Iris pigment epithelial cell (primary cell): ENCODE results near the gene GSTM2.
"Not testable (repeated sequence)": the region's sequence is repeated elsewhere in the genome, so short reads cannot be mapped to it uniquely, and the experiment has no call there.

ENCODE experiments used
- DNase-seq: peaks from one replicate; pipeline ENCODE4 v3.0.0-alpha.2; 2011; ENCODE audit warnings: low read depth

GSTM2 gene

DNA sequence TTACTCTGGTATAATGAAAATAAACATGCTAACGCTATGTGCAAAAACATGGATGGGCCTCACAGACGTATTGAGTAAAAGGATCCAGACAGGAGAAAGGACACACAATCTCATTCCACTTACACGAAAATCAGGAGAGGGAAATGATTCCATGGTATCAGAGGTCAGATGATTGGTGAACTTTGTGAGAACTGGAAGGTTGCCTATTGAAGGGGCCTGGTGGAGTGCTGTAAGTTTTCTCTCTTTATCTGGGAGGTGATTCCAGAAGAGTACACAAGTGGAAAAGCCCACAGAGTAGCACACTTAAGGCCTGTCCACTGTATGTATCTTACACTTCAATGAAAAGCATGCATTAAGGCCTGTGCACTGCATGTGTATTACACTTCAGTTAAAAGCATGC lies 9.6 kb downstream of the GSTM2 start:
- DNase-seq, result no peak

- DNase-seq, result not testable (repeated sequence)
These were observed 10.8 kb downstream of the GSTM2 start for GRCh38 chr1:109678637-109679036.

DNA sequence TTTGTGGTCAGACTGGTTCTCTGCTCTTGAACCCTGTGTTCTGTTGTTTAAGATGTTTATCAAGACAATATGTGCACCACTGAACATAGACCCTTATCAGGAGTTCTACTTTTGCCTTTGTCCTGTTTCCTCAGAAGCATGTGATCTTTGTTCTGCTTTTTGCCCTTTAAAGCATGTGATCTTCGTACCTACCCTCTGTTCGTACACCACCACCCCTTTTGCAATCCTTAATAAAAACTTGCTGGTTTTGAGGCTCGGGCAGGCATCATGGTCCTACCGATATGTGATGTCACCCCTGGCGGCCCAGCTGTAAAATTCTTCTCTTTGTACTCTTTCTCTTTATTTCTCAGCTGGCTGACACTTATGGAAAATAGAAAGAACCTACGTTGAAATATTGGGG lies 16.9 kb downstream of the GSTM2 start:
- DNase-seq, result not testable (repeated sequence)

DNA sequence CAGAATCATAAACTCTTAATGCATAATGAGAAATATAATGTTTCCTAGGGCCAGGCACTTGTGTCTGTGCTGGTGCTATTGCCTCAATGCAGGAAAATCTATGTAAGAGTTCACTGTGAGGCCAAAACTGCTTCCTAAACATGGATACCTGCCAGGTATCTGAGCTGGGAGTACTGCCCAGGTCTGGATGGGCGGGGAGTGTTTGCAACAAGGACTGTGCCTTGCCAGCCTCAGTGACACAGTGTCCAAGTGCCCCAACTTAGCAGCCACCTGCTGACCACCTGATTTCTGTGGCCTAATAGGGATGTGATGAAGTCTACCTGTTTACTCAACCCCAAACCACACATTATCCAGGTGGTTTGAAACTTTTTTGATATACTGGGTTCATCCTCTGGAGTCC lies 17.5 kb downstream of the GSTM2 start:
- not testable (repeated sequence) for DNase-seq

- not testable (repeated sequence) for DNase-seq
These were observed 18.0 kb downstream of the GSTM2 start for GRCh38 chr1:109685890-109686289.

DNA sequence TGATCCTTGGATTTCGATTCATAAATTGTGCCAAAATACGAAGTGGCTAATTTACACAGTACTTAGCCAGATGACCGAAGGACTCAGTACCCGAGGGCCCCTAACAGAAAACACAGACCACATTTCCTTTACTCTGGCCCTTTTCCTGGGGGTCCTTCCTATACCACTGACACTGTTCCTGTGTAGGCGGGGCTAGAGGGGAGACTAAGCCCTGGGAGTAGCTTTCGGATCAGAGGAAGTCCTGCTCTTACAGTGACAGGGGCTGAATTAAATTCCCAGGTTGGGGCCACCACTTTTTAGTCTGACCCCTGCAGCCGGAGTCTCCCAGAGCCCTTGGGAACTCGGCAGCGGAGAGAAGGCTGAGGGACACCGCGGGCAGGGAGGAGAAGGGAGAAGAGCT lies 19.3 kb downstream of the GSTM2 start:
- DNase-seq, result not testable (repeated sequence)

DNA sequence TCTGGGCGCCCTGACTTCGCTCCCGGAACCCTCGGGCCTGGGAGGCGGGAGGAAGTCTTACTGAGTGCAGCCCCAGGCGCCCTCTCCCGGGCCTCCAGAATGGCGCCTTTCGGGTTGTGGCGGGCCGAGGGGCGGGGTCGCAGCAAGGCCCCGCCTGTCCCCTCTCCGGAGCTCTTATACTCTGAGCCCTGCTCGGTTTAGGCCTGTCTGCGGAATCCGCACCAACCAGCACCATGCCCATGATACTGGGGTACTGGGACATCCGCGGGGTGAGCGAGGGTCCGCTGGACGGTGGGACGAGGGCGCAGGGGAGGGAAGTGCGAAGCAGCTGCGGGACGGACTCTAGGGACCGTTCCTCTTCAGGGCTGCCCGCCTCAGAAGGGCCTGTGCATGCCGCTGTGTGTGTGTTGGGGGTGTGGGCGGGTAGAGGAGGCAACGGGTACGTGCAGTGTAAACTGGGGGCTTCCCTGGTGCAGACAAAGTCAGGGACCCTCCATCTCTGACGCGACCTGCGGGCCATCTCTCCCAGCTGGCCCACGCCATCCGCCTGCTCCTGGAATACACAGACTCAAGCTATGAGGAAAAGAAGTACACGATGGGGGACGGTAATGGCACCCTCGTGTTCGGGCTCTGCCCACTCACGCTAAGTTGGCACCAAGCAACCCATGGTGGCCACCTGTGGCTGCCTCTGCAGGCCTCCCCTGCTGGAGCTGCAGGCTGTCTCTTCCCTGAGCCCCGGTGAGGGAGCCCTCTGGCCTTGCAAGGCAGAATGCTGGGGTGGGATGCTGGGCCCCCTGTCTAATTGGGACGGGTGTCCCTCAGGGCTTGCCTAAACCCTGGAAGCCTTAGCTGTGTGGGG lies 20.0 kb downstream of the GSTM2 start, which contains the start of gene GSTM1:
GSTM1 (plus strand) TSS at position 177 of the 859 bp plus-strand sequence; CDS start at position 234, 57 bp downstream.
- no peak for DNase-seq

- no peak for DNase-seq
These were observed 22.1 kb downstream of the GSTM2 start for GRCh38 chr1:109689844-109690405.

- DNase-seq, result no peak
These were observed 23.9 kb downstream of the GSTM2 start for GRCh38 chr1:109691759-109692158.

GRCh38 chr1:109694400-109694799 lies 26.5 kb downstream of the GSTM2 start:
- DNase-seq, result not testable (repeated sequence)

GRCh38 chr1:109695138-109695537 lies 27.3 kb downstream of the GSTM2 start:
- not testable (repeated sequence) for DNase-seq

DNA sequence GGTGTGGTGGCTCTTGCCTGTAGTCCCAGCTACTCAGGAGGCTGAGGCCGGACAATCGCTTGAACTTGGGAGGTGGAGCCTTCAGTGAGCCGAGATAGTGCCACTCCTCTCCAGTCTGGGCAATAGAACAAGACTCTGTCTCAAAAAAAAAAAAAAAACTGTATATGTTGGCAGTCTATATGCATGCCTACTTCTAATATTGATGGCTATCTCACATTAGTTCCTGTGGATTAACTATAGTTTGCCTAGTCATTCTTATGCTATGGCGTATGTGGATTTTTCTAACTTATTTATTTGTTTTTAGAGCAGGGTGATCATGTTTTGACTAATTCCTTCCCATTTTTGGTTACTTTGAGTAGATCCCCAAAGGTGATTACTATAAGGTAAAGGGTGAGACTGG lies 29.2 kb downstream of the GSTM2 start:
- DNase-seq, result no peak

GRCh38 chr1:109697861-109698260 lies 30.0 kb downstream of the GSTM2 start:
- not testable (repeated sequence) for DNase-seq

DNA sequence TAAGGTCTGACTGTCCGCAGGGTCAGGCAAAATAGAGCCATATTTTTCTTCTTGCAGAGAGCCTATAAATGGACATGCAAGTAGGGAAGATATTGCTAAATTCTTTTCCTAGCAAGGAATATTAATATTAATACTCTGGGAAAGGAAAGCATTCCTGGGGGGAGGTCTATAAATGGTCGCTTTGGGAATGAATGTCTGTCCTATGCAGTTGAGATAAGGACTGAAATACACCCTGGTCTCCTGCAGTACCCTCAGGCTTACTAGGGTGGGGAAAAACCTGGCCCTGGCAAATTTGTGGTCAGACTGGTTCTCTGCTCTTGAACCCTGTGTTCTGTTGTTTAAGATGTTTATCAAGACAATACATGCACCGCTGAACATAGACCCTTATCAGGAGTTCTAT lies 35.1 kb downstream of the GSTM2 start:
- not testable (repeated sequence) for DNase-seq

DNA sequence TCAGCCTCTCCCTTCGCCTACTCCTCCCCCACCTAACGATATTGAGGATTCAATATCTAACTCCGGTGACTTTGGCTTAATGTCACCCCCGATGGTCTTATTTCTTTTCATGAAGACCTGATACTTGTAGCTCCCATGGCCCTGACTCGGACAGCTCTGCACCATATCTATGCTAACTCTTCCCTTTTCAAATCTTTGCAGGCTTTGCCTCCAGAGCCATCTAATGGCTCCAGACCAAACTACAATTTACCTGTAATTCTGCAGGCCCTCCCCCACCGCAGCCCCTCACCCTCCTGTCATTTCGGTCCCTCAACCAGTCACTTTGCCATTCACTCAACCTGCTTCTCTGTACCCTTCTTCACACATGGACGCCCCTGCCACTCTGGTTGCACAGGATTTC lies 36.3 kb downstream of the GSTM2 start:
- no peak for DNase-seq

GRCh38 chr1:109705411-109705810 lies 37.6 kb downstream of the GSTM2 start:
- DNase-seq, result no peak

DNA sequence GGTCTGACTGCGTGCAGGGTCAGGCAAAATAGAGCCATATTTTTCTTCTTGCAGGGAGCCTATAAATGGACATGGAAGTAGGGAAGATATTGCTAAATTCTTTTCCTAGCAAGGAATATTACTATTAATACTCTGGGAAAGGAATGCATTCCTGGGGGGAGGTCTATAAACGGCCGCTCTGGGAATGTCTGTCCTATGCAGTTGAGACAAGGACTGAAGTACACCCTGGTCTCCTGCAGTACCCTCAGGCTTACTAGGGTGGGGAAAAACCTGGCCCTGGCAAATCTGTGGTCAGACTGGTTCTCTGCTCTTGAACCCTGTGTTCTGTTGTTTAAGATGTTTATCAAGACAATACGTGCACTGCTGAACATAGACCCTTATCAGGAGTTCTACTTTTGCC lies 41.1 kb downstream of the GSTM2 start:
- DNase-seq, result not testable (repeated sequence)

DNA sequence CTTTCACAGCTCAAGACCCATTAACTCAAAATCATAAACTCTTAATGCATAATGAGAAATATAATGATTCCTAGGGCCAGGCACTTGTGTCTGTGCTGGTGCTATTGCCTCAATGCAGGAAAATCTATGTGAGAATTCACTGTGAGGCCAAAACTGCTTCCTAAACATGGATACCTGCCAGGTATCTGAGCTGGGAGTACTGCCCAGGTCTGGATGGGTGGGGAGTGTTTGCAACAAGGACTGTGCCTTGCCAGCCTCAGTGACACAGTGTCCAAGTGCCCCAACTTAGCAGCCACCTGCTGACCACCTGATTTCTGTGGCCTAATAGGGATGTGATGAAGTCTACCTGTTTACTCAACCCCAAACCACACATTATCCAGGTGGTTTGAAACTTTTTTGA lies 42.0 kb downstream of the GSTM2 start:
- DNase-seq, result not testable (repeated sequence)

DNA sequence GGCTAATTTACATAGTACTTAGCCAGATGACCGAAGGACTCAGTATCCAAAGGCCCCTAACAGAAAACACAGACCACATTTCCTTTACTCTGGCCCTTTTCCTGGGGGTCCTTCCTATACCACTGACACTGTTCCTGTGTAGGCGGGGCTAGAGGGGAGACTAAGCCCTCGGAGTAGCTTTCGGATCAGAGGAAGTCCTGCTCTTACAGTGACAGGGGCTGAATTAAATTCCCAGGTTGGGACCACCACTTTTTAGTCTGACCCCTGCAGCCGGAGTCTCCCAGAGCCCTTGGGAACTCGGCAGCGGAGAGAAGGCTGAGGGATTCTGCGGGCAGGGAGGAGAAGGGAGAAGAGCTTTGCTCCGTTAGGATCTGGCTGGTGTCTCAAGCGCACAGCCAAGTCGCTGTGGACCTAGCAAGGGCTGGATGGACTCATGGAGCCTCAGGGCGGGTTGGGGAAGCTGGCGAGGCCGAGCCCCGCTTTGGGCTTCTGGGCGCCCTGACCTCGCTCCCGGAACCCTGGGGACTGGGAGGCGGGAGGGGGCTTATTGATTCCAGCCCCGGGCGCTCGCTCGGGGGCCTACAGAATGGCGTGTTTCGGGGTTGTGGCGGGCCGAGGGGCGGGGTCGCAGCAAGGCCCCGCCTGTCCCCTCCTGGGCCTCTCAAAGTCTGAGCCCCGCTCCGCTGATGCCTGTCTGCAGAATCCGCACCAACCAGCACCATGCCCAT lies 43.9 kb downstream of the GSTM2 start, which contains the start of gene GSTM5:
GSTM5 (plus strand) TSS at position 659 of the 728 bp plus-strand sequence; CDS start at position 721, 62 bp downstream.
- DNase-seq, result not testable (repeated sequence)

DNA sequence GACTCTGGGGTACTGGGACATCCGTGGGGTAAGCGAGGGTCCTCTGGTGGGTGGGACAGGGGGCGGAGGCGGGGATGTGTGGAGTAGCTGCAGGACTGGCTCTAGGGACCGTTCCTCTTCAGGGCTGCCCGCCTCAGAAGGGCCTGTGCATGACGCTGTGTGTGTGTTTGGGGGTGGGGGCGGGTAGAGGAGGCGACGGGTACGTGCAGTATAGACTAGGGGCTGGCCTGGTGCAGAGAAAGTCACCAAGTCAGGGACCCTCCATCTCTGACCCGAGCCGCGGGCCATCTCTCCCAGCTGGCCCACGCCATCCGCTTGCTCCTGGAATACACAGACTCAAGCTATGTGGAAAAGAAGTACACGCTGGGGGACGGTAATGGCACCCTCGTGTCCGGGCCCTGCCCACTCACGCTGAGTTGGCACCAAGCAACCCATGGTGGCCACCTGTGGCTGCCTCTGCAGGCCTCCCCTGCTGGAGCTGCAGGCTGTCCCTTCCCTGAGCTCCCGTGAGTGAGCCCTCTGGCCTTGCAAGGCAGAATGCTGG lies 44.5 kb downstream of the GSTM2 start:
- DNase-seq, result no peak

GRCh38 chr1:109713636-109714035 lies 45.8 kb downstream of the GSTM2 start:
- DNase-seq, result no peak

GRCh38 chr1:109714661-109715372 lies 47.0 kb downstream of the GSTM2 start:
- no peak for DNase-seq
